RWPE2 (cell line): ENCODE results near the gene MRC2.

Experiments
- ATAC-seq: fragments of 200-7000 bp; cut with Tn5 transposase; 3 replicates; pipeline ENCODE4 v1.9.1; 2021; ENCODE audit warnings: low read depth
- DNase-seq: peaks from one replicate; pipeline ENCODE4 v3.0.0-alpha.2; 2020; ENCODE audit warnings: low spot score
- H3K27ac ChIP-seq: fragments of 450-650 bp; 2 replicates; pipeline ENCODE4 v1.5.1; 2017; ENCODE audit warnings: mild to moderate bottlenecking; ENCODE audit not compliant: poor library complexity, severe bottlenecking
- H3K27me3 ChIP-seq: fragments of 250-450 bp; sonication (Bioruptor Pico); 2 replicates; pipeline ENCODE4 v1.5.1; 2021; ENCODE audit warnings: mild to moderate bottlenecking, moderate library complexity; ENCODE audit not compliant: insufficient read depth, poor library complexity, severe bottlenecking
- H3K36me3 ChIP-seq: fragments of 250-450 bp; sonication (Bioruptor Pico); 2 replicates; pipeline ENCODE4 v1.5.1; 2020; ENCODE audit warnings: low read depth, mild to moderate bottlenecking, moderate library complexity
- H3K4me1 ChIP-seq: fragments of 250-450 bp; sonication (Bioruptor Pico); 2 replicates; pipeline ENCODE4 v1.5.1; 2021; ENCODE audit warnings: mild to moderate bottlenecking, moderate library complexity; ENCODE audit not compliant: insufficient read depth, poor library complexity, severe bottlenecking
- H3K4me3 ChIP-seq: fragments of 250-450 bp; sonication (Bioruptor Pico); 2 replicates; pipeline ENCODE4 v1.5.1; 2021; ENCODE audit warnings: mild to moderate bottlenecking, moderate library complexity; ENCODE audit not compliant: severe bottlenecking
- H3K9me3 ChIP-seq: fragments of 250-450 bp; sonication (Bioruptor Pico); 2 replicates; pipeline ENCODE4 v1.5.1; 2021; ENCODE audit warnings: mild to moderate bottlenecking, moderate library complexity; ENCODE audit not compliant: severe bottlenecking
- TF ChIP-seq, protein P1 (sequence below): fragments of 450-650 bp; IDR thresholded peaks from one replicate; pipeline ENCODE4 v1.5.1; 2017; ENCODE audit warnings: mild to moderate bottlenecking, moderate library complexity; ENCODE audit not compliant: poor library complexity, severe bottlenecking

MRC2 gene

GRCh38 chr17:62666061-62666800 is 38.8 kb downstream of the MRC2 start:
- Histone ChIP-seq H3K27me3 (no peaks in the 10 kb centered on the region), H3K27ac (no peak overlapping the region), H3K4me3 (no peak overlapping the region), H3K36me3 (0 out of 2 replicates have a peak, but pooled peaks cover 3% of the 10 kb centered on the region), H3K9me3 (no peaks in the 10 kb centered on the region), H3K4me1 (peaks cover 32% of the 10 kb centered on the region)
- ATAC-seq (no peak), DNase-seq (peak; percentile 65)
- TF ChIP-seq, protein P1, sequence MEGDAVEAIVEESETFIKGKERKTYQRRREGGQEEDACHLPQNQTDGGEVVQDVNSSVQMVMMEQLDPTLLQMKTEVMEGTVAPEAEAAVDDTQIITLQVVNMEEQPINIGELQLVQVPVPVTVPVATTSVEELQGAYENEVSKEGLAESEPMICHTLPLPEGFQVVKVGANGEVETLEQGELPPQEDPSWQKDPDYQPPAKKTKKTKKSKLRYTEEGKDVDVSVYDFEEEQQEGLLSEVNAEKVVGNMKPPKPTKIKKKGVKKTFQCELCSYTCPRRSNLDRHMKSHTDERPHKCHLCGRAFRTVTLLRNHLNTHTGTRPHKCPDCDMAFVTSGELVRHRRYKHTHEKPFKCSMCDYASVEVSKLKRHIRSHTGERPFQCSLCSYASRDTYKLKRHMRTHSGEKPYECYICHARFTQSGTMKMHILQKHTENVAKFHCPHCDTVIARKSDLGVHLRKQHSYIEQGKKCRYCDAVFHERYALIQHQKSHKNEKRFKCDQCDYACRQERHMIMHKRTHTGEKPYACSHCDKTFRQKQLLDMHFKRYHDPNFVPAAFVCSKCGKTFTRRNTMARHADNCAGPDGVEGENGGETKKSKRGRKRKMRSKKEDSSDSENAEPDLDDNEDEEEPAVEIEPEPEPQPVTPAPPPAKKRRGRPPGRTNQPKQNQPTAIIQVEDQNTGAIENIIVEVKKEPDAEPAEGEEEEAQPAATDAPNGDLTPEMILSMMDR: no peak

- H3K36me3 ChIP-seq: 0 out of 2 replicates have a peak, but pooled peaks cover 3% of the 10 kb centered on the region
- H3K27ac ChIP-seq: peak overlapping the region; percentile 66
- H3K27me3 ChIP-seq: no peaks in the 10 kb centered on the region
- DNase-seq (peak; percentile 72), ATAC-seq (no peak)
- H3K4me3 ChIP-seq: no peak overlapping the region
- H3K9me3 ChIP-seq: no peaks in the 10 kb centered on the region
- TF ChIP-seq, protein P1: no peak
- H3K4me1 ChIP-seq: peaks cover 39% of the 10 kb centered on the region
Measured at GRCh38 chr17:62666801-62667591, 39.5 kb downstream of the MRC2 start.

- Histone ChIP-seq H3K27me3 (no peaks in the 10 kb centered on the region), H3K9me3 (no peaks in the 10 kb centered on the region), H3K4me1 (peaks cover 41% of the 10 kb centered on the region), H3K4me3 (no peak overlapping the region), H3K36me3 (0 out of 2 replicates have a peak, but pooled peaks cover 3% of the 10 kb centered on the region), H3K27ac (peak overlapping the region; percentile 66)
- DNase-seq (peak; percentile 85), ATAC-seq (peak; percentile 69)
- TF ChIP-seq, protein P1: no peak
Measured at GRCh38 chr17:62668091-62668804, 40.8 kb downstream of the MRC2 start.

GRCh38 chr17:62670202-62670821 is 42.8 kb downstream of the MRC2 start:
- no peaks in the 10 kb centered on the region for H3K9me3 ChIP-seq
- peak overlapping the region; percentile 66 for H3K27ac ChIP-seq
- H3K4me1 ChIP-seq: peaks cover 41% of the 10 kb centered on the region
- H3K36me3 ChIP-seq: no peaks in the 10 kb centered on the region
- TF ChIP-seq, protein P1: no peak
- H3K27me3 ChIP-seq: no peaks in the 10 kb centered on the region
- no peak overlapping the region for H3K4me3 ChIP-seq
- ATAC-seq (peak; percentile 50), DNase-seq (peak; percentile 94)
